K562 (cell line): ENCODE measurements around the gene CD55. TPM values are rescaled to one million over a fixed set of nuclear protein-coding genes. Genes with fewer than 3 reads are reported as not detected.

Experiments
- ATAC-seq: fragments of 200-7000 bp; cut with Tn5 transposase; 3 replicates; pipeline ENCODE4 v1.9.1; 2020; ENCODE audit warnings: moderate library complexity
- BruUV-seq: library from RNA; stranded (reverse); fragments of 400-500 nt; replicated peaks from 2 replicates; lab custom pipeline; 2021; lab: Mats Ljungman, UMichigan
- CTCF ChIA-PET: fragments of 300-600 bp; formaldehyde crosslinking; extraction: SDS; loops from one replicate; lab custom pipeline; 2021; ENCODE audit warnings: low intra/inter-chr PET ratio; lab: Yijun Ruan, JAX
- POLR2A ChIA-PET: fragments of 300-600, 350-650 bp; sonication (Branson Sonifier 250); formaldehyde crosslinking; extraction: SDS; loops from one replicate; lab custom pipeline; 2021; ENCODE audit warnings: antibody characterized with exemption, inconsistent platforms; lab: Yijun Ruan, JAX
- DNase-seq, 4 experiments: peaks; one replicate each; pipeline versions ENCODE4 v3.0.0 to v3.0.0-alpha.2; 2011 to 2018; ENCODE audit warnings: low spot score in 3 of 4, mixed read lengths in 3 of 4; ENCODE audit errors: extremely low read depth in 1 of 4
- FAIRE-seq: peaks from 2 replicates; lab custom pipeline; 2011; peaks lifted over from hg19 to GRCh38; lab: Jason Lieb, UNC
- H2AFZ ChIP-seq: 2 replicates; pipeline ENCODE4 v1.6.0; 2011; ENCODE audit warnings: low read depth, low read length, control low read depth, inconsistent platforms
- H3K27ac ChIP-seq: fragments of 200-600 bp; 3 replicates; pipeline ENCODE4 v1.8.0; 2011; ENCODE audit warnings: low read depth, mild to moderate bottlenecking, control low read depth, inconsistent platforms, low read length, moderate library complexity, mixed read lengths; ENCODE audit errors: extremely low read depth
- H3K27me3 ChIP-seq, 2 experiments: fragments of 300-600 bp in 1 of 2; 2 replicates in 1 of 2; 3 replicates in 1 of 2; pipeline versions ENCODE4 v1.6.0 to v1.8.0; 2011; ENCODE audit warnings: inconsistent platforms in 2 of 2, low read length in 2 of 2, mild to moderate bottlenecking in 1 of 2, mixed read lengths in 1 of 2, moderate library complexity in 1 of 2; ENCODE audit not compliant: control insufficient read depth in 2 of 2, insufficient read depth in 2 of 2
- H3K36me3 ChIP-seq: fragments of 300-600 bp; 3 replicates; pipeline ENCODE4 v1.8.0; 2011; ENCODE audit warnings: mild to moderate bottlenecking, low read length, inconsistent platforms; ENCODE audit not compliant: control insufficient read depth, insufficient read depth
- H3K4me1 ChIP-seq, 2 experiments: fragments of 200-600 bp in 1 of 2; replicated peaks in 1 of 2; 2 replicates in 1 of 2; 3 replicates in 1 of 2; pipeline versions ENCODE4 v1.5.1 to v1.8.0; 2011; ENCODE audit warnings: inconsistent platforms in 2 of 2, low read length in 2 of 2, mild to moderate bottlenecking in 1 of 2, mixed read lengths in 1 of 2, moderate library complexity in 1 of 2; ENCODE audit not compliant: control insufficient read depth in 2 of 2, insufficient read depth in 2 of 2
- H3K4me2 ChIP-seq: 2 replicates; pipeline ENCODE4 v1.6.1; 2011; ENCODE audit warnings: low read length, control low read depth, inconsistent platforms, mixed read lengths; ENCODE audit not compliant: insufficient read depth
- H3K4me3 ChIP-seq: fragments of 200-600 bp; sonication (generic), shearing (Covaris generic); 2 replicates; pipeline ENCODE4 v1.5.1; 2016; ENCODE audit warnings: control low read depth, inconsistent platforms
- H3K79me2 ChIP-seq: fragments of 200-600 bp; 3 replicates; pipeline ENCODE4 v1.8.0; 2011; ENCODE audit warnings: low read length, inconsistent platforms; ENCODE audit not compliant: control insufficient read depth, insufficient read depth
- H3K9ac ChIP-seq, 2 experiments: 2 replicates each; pipeline versions ENCODE4 v1.6.0 to v1.6.1; 2011; ENCODE audit warnings: low read depth in 2 of 2, low read length in 2 of 2, control low read depth in 1 of 2, inconsistent platforms in 1 of 2, mild to moderate bottlenecking in 1 of 2, mixed read lengths in 1 of 2; ENCODE audit not compliant: insufficient read depth in 1 of 2
- H3K9me1 ChIP-seq: one replicate; pipeline ENCODE4 v1.6.0; 2011; ENCODE audit warnings: inconsistent platforms, mild to moderate bottlenecking, low read length, moderate library complexity; ENCODE audit not compliant: control insufficient read depth, insufficient read depth
- H3K9me3 ChIP-seq: replicated peaks from 2 replicates; pipeline ENCODE4 v1.5.1; 2011; ENCODE audit warnings: low read depth, low read length, inconsistent platforms; ENCODE audit not compliant: control insufficient read depth, insufficient read depth
- H4K20me1 ChIP-seq: replicated peaks from 2 replicates; pipeline ENCODE4 v1.6.1; 2011; ENCODE audit warnings: low read length, inconsistent platforms, mixed read lengths; ENCODE audit not compliant: control insufficient read depth, insufficient read depth
- ATF6 ChIP-seq: sonication (generic); formaldehyde crosslinking; IDR thresholded peaks from 2 replicates; pipeline ENCODE4 v1.4.0; 2020; ENCODE audit warnings: mild to moderate bottlenecking, missing genetic modification reagents
- CBX2 ChIP-seq: fragments of 200-600 bp; sonication (generic); IDR thresholded peaks from one replicate; pipeline ENCODE4 v1.6.1; 2012; ENCODE audit warnings: mild to moderate bottlenecking, low read length, inconsistent platforms; ENCODE audit not compliant: insufficient read depth, poor library complexity, severe bottlenecking
- CREM ChIP-seq: IDR thresholded peaks from 2 replicates; pipeline ENCODE4 v1.6.1; 2014; ENCODE audit warnings: antibody characterized with exemption, low read depth
- ETS2 ChIP-seq: IDR thresholded peaks from 2 replicates; pipeline ENCODE4 v1.6.1; 2016; ENCODE audit warnings: borderline replicate concordance, missing genetic modification characterization, mild to moderate bottlenecking, moderate library complexity, missing compliant biosample characterization; ENCODE audit not compliant: poor library complexity, severe bottlenecking
- KLF13 ChIP-seq: fragments of 450-650 bp; IDR thresholded peaks from 2 replicates; pipeline ENCODE4 v1.6.1; 2016; ENCODE audit warnings: missing genetic modification characterization, low read depth, mild to moderate bottlenecking, missing compliant biosample characterization, moderate library complexity, borderline replicate concordance
- MAFG ChIP-seq: fragments of 450-650 bp; conservative IDR thresholded peaks from 2 replicates; pipeline ENCODE4 v1.6.1; 2016; ENCODE audit warnings: missing genetic modification characterization, missing compliant biosample characterization
- TAL1 ChIP-seq: fragments of 450-650 bp; IDR thresholded peaks from 2 replicates; pipeline ENCODE4 v1.6.1; 2016; ENCODE audit warnings: mild to moderate bottlenecking
- TBL1XR1 ChIP-seq, 2 experiments: IDR thresholded peaks; 2 replicates each; pipeline ENCODE4 v1.6.1; 2012; ENCODE audit warnings: improper control_type of control experiment in 2 of 2, low read length in 2 of 2, mild to moderate bottlenecking in 1 of 2
- UBTF ChIP-seq, 2 experiments: IDR thresholded peaks; 2 replicates each; pipeline ENCODE4 v1.6.1; 2012; ENCODE audit warnings: improper control_type of control experiment in 2 of 2, low read depth in 2 of 2, low read length in 2 of 2, borderline replicate concordance in 1 of 2
- YY1 ChIP-seq, 3 experiments: IDR thresholded peaks; 2 replicates each; pipeline ENCODE4 v1.6.1; 2011; ENCODE audit warnings: low read length in 2 of 3, mild to moderate bottlenecking in 2 of 3, moderate library complexity in 2 of 3, borderline replicate concordance in 1 of 3, control low read depth in 1 of 3, low read depth in 1 of 3; ENCODE audit not compliant: insufficient read depth in 3 of 3, insufficient replicate concordance in 2 of 3, control insufficient read depth in 1 of 3, insufficient read length in 1 of 3; ENCODE audit errors: extremely low read depth in 1 of 3
- ZBED1 ChIP-seq: IDR thresholded peaks from 2 replicates; pipeline ENCODE4 v1.6.1; 2014
- ZFP1 ChIP-seq: fragments of 450-650 bp; formaldehyde crosslinking; IDR thresholded peaks from 2 replicates; pipeline ENCODE4 v1.4.0; 2020; ENCODE audit warnings: mild to moderate bottlenecking, mixed read lengths
- ZNF561 ChIP-seq: fragments of 450-650 bp; formaldehyde crosslinking; conservative IDR thresholded peaks from 2 replicates; pipeline ENCODE4 v1.4.0; 2020; ENCODE audit warnings: mild to moderate bottlenecking, moderate library complexity
- ZSCAN32 ChIP-seq: fragments of 450-650 bp; formaldehyde crosslinking; IDR thresholded peaks from 2 replicates; pipeline ENCODE4 v1.4.0; 2020; ENCODE audit warnings: mild to moderate bottlenecking, moderate library complexity
- WGBS: fragments of 100-300 bp; shearing (Covaris generic); methylation state at CpG from one replicate; pipeline ENCODE4 v1.1.6; 2016; ENCODE audit warnings: low coverage, mixed read lengths; ENCODE audit not compliant: insufficient coverage; ENCODE audit errors: missing lambda C conversion rate; 5-methylcytosine and 5-hydroxymethylcytosine counted together
- in situ Hi-C: fragments of 300-500 bp; cut with MboI; formaldehyde crosslinking; loops from 4 replicates; pipeline ENCODE4 v1.15.0; 2018; ENCODE audit warnings: inconsistent platforms, mixed read lengths
- intact Hi-C: fragments of 100-400 bp; cut with micrococcal nuclease; formaldehyde crosslinking; loops from 2 replicates; pipeline ENCODE4 v1.14.2; 2022
- polyA plus RNA-seq, 8 experiments: library from polyadenylated mRNA; depleted of rRNA in 4 of 8; stranded (reverse) in 5 of 8; unstranded in 3 of 8; fragments of >200 nt; fragmentation: Nextera tagmentation in 2 of 8; fragmentation: Illumina TruSeq in 1 of 8; extraction: Ambion mirVana in 2 of 8; extraction: Trizol in 1 of 8; gene quantifications; 2 replicates each; pipeline versions ENCODE4 v1.2.1 to v1.2.3, GENCODE V29; 2011 to 2014; ENCODE audit warnings: inconsistent platforms in 1 of 8, missing spikeins in 1 of 8
- total RNA-seq, 7 experiments: library from RNA; depleted of rRNA in 6 of 7; stranded (reverse); fragments of >200 nt in 6 of 7; fragmentation: Illumina TruSeq in 2 of 7; extraction: Trizol in 2 of 7; gene quantifications; 2 replicates each; pipeline versions ENCODE4 v1.2.1 to v1.2.3, GENCODE V29; 2011 to 2021; ENCODE audit warnings: low replicate concordance in 1 of 7

The CD55 gene
- total and polyA plus RNA-seq, 9 of the 15 experiments (the other 6 are each of a cell fraction or from before 2014, with no cell fraction given), result 17.7 to 150 (median 97.0) TPM

GRCh38 chr1:207389728-207390464, 68.4 kb downstream of the CD55 start (continued):
- no peak for TF ChIP-seq UBTF (IDR thresholded peaks at IDR 0.05; ENCODE audit: borderline replicate concordance in 1 of 2, low read depth in 2 of 2, low read length in 2 of 2)
- TF ChIP-seq, all 486 proteins: peak for 6

GRCh38 chr1:207393610-207394009, 72.1 kb downstream of the CD55 start:
- TF ChIP-seq ZSCAN32 (CRISPR knock-in tag), result no peak
- no peak for TF ChIP-seq CREM
- no peak for TF ChIP-seq ZFP1 (CRISPR knock-in tag)
- TF ChIP-seq MAFG (tag), result no peak
- no peak for TF ChIP-seq ETS2
- TF ChIP-seq CBX2, result no peak
- no peak for TF ChIP-seq TBL1XR1 (IDR thresholded peaks at IDR 0.05; ENCODE audit: low read length in 2 of 2)
- no peak for TF ChIP-seq TAL1
- TF ChIP-seq KLF13 (tag), result no peak
- no peak for TF ChIP-seq ZBED1
- no peak for TF ChIP-seq YY1 (IDR thresholded peaks at IDR 0.05; ENCODE audit: borderline replicate concordance in 1 of 3, control insufficient read depth in 1 of 3, extremely low read depth in 1 of 3, insufficient read depth in 3 of 3, insufficient read length in 1 of 3, insufficient replicate concordance in 2 of 3, low read depth in 1 of 3, low read length in 2 of 3)
- no peak for TF ChIP-seq ZNF561 (CRISPR knock-in tag)
- TF ChIP-seq ATF6 (CRISPR knock-in tag), result no peak
- no peak overlapping the region for H3K9ac ChIP-seq
- H3K9me1 ChIP-seq, result no peaks in the 10 kb centered on the region
- intact Hi-C loops (no loop called here), in situ Hi-C loops (no loop called here)
- H4K20me1 ChIP-seq, result no peaks in the 10 kb centered on the region
- ATAC-seq, result no peak
- H3K36me3 ChIP-seq, result no peaks in the 10 kb centered on the region
- H3K4me1 ChIP-seq, result no peaks in the 10 kb centered on the region; a peak in 1 of 5 replicates
- no peaks in the 10 kb centered on the region for H3K9me3 ChIP-seq
- no peak for FAIRE-seq
- ChIA-PET POLR2A (no interaction called here), CTCF (no interaction called here)
- no peak overlapping the region for H2AFZ ChIP-seq
- no peak overlapping the region for H3K27ac ChIP-seq
- 48% methylated on average over 4 of the region's 4 CpGs for WGBS
- no peak overlapping the region for H3K4me3 ChIP-seq
- no peak for DNase-seq
- no peaks in the 10 kb centered on the region for H3K27me3 ChIP-seq
- no peak overlapping the region for H3K4me2 ChIP-seq
- H3K79me2 ChIP-seq, result no peaks in the 10 kb centered on the region
- no TSS peak for BruUV-seq
